Activated CD4-positive, alpha-beta T cell treated with anti-CD3 and anti-CD28 coated beads, Interleukin-2, amount 50 U/mL, for 1 hour (primary cell): ENCODE measurements around the gene TMEM213.
"Not testable (repeated sequence)": the region's sequence is repeated elsewhere in the genome, so short reads cannot be mapped to it uniquely, and the experiment has no call there.

Source experiments
- DNase-seq: peaks from one replicate; pipeline ENCODE4 v3.0.0-alpha.2; 2020

The TMEM213 gene, protein sequence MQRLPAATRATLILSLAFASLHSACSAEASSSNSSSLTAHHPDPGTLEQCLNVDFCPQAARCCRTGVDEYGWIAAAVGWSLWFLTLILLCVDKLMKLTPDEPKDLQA

DNA sequence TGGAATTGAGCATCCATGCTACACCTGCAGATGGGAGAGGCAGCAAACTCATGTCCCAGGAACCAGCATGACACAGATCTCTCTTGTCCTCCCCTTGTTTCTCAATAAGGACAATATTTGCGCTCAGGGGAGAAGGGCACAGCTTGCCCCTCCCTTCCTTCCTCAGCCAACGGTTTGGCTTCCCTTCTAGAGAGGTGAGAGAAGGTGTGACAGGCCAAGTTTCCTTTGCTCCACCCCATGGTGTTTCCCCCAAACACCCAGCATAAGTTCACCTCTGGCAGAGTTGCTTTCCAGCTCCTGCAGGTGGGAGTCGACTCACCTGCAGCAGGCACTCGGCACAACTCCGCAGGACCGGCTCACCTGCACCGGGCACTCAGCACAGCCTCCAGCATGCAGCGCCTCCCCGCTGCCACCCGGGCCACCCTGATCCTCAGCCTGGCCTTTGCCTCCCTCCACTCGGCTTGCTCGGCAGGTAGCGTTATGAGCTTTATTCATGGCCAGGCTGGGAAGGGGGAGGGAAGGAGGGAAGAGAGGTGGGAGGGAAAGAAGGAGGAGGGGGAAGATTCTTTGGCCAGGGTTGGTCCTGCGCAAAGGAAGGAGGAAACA, at the start of gene TMEM213, which contains the start of gene ATP6V0A4:
TMEM213 (plus strand) TSS at position 280 of the 606 bp plus-strand sequence; CDS start at position 391, 111 bp downstream.
ATP6V0A4 (minus strand) TSS at position 482 of the 606 bp plus-strand sequence. CDS start 26,949 bp downstream, outside the sequence.
- no peak for DNase-seq

DNA sequence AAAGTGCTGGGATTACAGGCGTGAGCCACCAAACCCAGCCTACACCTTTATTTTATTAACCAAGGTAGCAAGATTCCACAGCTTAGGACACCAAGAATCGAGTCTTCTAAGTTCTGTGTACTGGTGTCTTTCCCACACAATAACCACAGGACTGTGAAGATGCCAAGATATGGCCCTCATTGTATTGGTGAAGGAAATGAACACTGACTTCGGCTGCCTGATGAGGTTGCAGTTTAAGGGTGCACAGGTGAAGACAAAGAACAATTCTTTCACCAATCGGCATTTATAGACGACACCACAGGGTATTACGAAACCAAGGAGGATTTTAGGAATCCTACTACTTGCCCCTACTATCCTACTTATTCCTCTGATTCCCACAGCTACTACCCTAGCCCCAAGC, 49.1 kb upstream of the TMEM213 start:
- DNase-seq: no peak

DNA sequence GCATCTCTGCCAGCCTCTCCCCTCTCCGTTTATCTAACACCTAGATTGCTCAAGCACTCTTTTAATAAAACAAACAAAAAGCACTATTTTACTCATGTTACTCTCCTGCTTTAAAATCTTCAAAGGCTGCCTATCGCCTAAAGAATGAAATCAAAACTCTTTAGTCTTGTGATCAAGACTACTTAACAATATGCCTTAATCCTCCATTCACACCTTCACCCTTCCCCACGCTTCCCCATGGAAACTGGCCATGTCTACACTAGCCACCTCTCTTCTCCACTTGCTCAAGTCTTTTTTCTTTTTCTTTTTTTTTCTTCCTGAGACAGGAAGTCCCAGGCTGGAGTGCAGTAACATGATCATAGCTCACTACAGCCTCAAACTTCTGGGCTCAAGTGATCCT, 47.8 kb upstream of the TMEM213 start:
- DNase-seq: no peak

DNA sequence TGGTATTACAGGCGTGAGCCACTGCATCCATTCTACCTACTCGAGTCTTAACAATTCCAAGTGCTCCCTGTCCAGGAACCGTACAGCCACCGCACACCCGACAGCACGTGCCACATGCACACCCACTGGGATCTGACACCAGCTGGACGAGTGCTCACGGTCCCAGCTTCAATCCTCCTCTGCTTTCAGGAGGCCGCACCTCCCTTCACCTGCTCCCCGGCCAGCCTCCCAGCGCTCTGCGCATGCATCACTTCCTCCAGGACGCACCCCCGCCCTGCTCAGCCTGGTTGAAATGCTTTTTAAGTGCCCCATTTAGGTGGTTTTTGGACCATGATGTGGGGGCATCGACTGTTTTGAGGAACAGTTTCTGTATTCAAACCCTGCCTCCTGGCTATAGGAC, 47.3 kb upstream of the TMEM213 start:
- no peak for DNase-seq

DNA sequence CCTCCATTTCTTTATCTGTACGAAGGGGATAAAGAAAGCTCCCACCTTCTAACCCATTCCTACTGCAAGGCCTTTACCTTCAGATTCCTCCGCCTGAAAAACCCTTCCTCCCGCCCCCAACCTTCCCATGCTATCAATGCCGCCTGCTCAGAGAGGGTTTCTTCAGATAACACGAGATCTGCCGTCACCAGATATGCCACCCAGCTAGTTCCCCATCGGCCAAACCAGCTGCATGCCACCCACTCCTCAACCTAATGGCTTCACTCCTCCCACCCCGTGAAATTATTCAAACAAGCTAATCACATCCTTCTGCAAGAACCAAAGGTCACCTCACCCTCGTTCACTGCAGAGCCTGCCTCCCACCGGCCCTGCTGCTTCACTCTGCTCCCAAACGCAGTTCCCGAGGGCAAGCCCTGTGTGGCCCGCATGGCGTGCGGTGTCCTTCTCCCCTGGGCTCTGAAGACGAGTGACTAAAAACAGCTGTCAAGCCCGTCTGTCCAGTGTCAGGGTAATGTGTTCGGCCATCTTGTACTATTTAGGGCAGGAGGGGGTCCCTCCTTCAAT, 46.8 kb upstream of the TMEM213 start:
- DNase-seq: no peak

DNA sequence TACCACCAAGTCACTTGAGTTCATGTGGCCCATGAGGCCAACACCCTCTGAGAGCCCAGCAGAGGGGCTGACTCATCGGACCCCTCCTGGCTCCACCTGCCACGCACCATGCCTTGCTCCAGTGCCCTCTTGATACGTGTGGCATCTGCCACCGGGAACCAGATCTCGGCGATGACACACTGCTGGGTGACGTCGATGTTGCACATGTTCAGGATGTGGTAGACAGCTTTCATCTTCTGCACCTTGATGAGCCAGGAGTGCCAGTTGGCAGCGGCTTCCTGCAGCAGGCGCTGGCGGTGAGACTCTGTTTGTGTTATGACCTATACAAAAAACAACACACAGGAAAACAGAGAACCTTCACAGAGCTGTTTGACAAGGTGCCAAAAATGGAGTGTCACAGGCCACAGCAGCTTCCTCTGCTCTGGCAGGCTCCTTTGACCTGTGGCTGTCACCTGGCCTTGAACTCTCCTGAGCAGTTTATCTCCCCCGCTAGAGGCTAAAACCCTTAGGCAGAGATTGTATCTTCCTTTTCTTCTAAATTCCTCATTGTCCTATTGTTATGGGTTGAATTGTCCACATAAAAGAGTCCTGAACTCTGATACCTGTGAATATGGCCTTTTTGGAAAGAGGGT, 45.2 kb upstream of the TMEM213 start:
- DNase-seq: peak; percentile 92

DNA sequence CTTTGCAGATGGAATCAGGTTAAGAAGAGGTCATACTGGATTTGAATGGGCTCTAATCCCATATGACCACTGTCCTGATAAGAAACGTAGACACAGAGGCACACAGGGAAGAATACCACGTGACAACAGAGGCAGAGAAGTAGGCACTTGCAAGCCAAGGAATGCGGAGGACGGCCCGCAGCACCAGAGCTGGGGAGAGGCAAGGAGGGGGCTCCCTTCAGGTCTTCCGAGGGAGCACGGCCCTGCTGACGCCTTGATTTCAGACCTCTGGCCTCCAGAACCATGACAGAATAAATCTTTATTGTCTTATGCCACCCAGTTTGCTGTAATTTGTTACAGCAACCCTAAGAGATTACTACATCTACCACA, 44.7 kb upstream of the TMEM213 start:
- DNase-seq: no peak

DNA sequence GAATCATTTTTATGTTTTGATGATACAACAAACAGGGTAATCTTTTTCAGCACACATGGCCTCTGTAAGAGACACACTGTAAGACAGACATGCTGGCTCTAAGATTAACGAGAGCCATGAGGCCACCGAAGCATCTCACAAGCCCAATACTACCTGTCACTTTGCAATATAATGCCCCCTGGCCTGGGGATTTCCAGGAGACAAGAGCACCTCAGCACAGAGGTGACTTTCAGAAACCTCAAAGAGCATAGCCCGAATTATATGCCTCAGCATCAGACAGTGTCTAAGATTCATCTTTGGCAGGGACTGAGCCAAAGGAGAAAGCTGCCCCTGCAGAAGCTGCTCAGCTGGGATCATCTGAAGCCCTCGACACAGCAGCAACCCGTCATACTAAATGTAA, 44.2 kb upstream of the TMEM213 start:
- peak; percentile 7 for DNase-seq

DNA sequence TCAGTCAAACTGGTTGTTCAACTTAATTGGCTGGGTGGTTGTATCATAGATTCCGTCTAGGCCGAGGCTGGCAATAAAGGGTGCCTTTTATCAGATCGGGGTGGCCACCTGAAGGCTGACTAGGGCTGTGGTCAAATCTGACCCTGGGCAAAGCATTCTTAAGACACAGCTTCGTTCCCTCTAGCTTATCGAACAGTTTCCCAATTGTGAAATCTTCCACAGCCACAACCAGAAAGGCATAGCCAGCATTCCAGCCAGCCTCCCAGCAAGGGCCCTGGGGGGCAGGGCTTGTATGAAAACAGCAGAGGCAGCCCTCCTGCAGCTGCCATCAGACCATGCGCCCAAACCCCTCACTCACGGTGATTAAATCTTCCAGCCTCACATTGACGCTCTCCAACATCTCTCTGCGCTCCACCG, 42.5 kb upstream of the TMEM213 start:
- DNase-seq: no peak

DNA sequence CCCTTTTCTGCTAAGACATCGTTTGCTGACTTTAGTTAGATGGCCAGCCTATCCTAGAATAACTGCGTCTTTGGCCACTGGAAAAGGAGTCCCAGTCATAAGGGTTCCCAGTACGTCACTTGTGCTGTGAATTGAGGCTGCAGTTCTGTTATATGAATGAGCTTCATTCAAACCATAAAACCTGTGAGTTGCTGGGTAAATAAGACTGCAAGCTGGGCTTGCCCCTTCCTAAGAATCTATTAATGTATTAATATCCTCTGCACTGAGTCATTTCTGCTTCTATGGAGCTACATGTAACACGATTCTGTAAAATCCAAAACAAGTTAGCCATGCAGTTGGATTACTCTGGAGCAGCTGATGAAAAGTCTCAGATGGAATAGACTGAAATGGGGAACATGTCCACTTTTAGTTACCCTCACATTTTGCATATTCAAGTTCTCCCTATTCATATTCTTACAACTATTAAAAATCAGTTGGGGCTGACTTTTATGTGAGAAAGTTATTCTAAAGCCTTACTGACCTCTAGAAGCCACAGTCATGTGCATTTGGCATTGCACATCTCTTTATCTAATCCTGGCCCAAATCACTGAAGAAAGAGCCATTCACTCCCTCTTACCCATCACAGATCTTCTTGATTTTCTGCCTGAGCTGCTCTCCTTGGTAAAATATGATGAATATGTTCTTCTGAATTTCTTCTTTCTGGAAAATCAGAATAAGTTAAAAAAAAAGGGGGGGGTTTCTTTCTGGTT, 41.8 kb upstream of the TMEM213 start:
- DNase-seq: no peak

DNA sequence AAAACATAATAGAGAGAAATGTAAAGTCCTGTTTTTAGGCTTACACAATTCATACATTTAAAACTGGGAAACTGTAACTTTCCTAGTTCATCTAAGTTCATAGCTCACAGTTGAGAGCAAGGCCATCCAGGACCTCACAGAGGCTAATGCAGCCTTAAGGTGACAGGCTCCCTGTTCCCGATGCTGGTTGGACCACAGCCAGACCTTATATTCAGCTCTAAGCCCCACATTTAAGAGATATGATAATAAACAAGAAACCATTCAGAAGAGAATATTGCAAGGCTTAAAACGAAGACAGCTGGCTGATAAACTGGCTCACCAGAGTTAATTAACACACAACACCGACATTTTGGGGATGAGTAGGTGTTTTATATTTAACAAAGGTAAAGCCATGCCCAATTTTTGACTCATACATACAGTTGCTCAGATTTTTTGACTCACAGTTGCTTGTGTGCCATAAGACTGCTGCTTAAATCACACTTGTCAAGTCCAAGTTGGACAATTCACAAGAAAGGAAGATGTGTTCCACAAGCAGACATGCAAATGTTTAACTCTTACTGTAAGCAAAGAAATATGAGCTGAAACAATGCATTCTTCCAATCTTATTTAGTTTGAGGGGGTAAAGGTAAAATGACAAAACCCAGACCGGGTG, 41.1 kb upstream of the TMEM213 start:
- no peak for DNase-seq

DNA sequence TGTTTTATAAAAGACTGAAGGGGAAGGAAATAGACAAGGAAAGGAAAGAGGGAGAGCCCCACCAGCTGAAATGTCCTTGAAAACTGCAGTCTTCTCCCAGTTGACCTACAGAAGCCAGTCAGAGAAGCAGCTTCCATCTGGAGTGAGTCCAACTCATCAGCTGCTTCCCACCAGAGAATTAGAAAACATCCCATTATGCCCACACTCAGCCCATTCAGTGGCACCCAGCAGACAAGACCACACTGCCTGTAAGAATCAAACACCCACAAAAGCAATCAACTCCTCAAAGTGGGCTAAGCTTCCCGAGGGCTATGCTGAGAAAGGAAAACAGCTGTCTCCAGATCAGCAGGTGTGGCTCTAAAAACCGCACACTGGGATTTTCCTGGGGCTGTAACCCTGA, 29.6 kb upstream of the TMEM213 start:
- no peak for DNase-seq

DNA sequence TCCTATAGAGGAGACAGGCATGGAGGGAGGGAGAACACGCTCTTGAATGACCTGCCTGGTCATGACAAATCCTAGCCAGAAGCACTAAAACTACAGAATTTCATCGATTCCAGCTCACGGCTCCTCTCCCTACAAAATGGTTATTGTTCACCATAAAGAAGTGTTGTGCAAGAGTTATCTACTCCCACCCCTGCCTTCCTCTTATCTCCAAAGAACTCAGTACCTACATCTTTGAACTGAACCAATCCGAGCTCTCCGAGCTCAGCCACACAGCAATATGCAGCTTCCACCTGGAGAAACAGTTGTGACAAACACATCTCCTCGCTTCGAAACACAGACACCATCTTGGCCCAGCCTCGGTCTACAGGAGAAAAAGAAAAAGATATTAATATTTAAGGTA, 26.9 kb upstream of the TMEM213 start:
- no peak for DNase-seq

DNA sequence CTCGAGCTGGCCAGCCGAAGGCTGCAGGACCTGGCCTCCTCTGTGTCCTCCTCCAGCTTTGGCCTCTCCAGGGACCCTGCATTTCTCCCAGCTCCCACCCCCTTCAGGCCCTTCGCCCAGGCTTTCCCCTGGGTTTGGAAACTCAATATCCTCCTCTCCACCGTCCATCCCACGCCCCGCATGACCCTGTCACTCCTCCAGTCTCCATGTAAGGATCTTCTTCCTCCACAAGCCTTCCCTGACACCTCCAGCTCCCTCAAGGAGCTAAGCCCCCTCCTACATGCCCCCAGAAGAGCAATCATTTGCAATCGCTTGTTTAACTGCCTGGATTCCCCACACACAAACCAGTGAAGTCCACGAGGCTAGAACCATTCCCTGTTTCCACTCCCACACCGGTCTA, 24.6 kb upstream of the TMEM213 start:
- DNase-seq: no peak

DNA sequence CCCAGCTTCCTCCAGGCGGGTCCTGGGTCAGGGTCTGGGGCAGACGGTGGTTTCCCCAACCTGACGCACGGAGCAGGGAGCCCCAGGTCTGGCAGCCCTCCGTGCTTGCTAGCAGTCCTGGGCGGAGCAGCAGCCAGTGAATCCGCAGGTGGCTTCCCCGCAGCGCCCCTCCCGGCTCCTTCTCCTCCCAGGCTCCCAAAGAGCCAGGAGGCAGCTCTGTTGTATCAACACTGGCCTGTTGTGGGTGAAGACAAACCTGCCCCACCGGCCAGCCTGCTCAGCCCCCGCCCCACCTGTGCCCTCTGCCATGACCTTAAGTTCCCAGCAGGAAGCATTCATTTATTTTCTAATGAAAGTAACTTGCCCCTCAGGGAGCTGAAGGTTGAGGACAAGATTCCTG, 24.0 kb upstream of the TMEM213 start:
- DNase-seq: no peak

DNA sequence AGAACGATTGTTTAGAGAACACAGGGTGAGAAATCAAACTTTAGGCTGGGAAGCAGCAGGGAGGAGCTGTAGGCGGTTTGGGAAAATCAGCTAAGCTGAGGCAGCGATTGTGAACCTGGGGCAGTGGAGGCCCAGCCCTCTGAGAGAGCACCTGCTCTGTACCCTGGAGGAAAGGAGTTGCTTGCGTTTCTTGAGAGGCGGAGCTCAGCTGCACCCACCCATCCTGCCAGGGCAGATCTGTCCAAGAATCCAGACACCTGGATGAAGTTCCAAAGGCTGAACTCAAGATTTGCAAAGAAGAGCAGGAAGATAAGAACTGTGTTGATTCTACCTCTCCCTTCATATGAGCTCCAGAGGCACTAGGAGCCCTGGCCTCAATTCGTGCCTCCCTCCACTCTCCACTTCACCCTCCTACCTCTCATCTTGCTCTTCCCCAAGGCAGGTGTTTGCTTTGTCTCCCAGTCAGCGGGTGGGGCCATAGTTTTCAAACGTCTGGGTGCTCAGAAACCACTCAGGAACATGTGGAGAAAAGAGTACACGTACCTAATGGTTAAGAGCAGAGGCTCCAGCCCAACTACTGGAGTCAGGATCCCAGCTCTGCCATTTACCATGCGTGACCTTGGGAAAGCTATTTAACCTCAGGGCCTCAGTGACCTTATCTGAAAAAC, 21.5 kb upstream of the TMEM213 start:
- no peak for DNase-seq

DNA sequence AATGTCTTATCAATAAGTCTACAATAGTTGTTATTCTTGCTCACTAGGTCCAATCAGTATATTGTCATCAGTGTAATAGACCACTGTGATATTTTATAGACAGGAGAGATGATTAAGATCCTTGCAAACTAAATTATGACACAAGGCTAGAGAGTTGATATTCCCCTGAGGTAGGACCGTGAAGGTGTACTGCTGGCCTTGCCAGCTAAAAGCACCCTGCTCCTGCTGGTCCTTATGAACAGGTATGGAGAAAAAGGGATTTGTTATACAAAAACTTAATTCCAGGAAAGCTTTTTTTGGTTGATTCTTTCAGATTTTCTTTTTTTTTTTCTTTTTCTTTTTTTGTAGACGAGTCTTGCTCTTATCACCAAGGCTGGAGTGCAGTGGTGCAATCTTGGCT, 16.8 kb upstream of the TMEM213 start:
- DNase-seq: no peak

DNA sequence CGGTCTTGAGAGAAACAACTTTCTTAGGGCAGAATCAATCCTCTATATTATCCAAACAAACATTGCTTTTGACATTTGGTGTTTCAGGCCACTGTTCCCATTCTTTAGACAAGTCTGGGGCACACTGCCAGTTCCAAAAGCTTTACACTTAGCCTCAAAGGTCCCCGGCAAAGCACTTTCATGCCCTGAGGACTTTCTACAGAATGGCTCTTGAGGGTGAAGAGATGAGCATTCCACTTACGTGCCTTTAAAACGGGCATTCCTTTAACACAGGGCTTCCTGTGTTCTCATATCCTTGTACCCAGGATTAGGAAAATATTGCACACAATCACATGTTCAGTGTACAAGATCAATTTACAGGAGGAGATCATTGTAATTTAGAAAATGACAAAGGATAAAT, 13.1 kb upstream of the TMEM213 start:
- no peak for DNase-seq

DNA sequence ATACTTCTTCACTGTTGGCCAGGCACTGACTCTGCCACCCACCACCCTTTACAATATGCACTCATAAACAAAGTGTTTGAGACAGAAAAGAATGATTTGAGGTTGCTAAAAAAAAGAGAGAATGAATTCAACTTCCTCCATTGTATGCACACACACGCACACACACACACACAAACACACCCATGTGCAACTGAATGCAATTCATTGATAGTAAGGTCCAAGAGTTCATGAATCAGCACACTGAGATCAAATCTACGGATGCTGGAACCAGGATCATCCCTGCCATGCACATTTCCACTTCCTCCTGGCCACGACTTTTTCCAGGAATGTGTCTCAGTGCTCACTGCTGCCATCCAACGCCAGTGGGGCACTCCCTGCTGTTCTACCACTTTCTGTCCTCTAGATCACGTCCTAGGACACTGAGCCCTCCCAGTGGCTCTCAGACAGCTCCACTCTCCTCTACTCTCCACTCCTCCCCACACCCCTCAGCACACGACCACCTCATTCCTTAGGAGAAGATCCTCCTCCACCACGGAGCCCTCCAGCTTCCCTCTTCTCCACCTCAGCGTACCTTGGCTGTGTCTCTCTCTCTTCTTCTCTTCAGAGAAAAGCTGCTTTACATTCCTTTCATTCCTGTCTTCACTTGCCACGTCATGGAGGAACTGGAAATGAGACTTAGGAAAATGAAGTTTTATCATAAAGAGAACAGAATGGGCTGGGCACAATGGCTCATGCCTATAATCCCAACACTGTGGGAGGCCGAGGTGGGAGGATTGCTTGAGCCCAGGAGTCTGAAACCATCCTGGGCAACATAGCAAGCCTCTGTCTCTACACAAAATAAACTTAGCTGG, 12.0 kb upstream of the TMEM213 start:
- DNase-seq: no peak

DNA sequence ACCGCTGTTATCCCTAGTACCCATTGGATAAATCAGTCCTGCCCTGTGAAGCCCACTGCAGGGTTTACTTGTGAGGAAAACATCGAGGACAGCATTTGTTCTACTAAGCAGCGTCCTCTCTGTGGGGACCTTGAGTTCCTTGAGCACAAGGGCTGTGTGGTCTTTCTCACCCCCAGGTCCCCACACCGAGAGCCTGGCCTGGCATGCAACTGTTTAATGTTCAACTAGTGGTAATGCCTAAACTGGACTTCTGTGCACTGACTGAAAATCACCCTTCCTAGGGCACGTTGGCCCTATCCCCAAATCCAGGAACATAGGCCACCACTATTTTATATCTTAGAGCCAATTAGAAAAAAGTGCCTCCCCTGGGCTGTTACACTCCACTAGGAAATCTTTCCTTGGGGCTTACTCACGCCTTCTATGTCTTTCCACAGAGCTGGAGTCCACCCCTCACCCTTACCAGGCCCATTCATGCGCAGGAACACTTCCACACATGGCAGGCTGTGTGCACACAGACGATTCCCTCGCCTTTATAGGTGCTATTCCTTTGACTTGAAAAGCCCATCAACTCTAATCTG, 1.7 kb upstream of the TMEM213 start:
- DNase-seq: no peak

DNA sequence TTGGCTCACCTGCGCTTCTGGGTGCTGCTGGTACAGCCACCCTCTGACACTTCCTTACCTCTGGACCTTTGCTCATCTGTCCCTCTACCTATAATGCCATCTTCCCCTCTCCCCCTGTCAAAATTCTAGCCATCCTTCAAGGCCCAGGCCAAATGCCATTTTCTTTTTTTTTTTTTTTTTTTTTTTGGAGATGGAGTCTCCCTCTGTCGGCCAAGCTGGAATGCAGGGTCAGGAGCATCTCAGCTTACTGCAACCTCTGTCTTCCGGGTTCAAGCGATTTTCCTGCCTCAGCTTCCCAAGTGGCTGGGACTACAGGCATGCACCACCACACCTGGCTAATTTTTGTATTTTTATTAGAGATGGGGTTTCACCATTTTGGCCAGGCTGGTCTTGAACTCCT, 748 bp upstream of the TMEM213 start:
- DNase-seq: not testable (repeated sequence)
